H1 (cell line): ENCODE data around the gene SRRM3. TPM values are rescaled to one million over a fixed set of nuclear protein-coding genes. Genes with fewer than 3 reads are reported as not detected.

Experiments
- ATF2 ChIP-seq: IDR thresholded peaks from 2 replicates; pipeline ENCODE4 v1.6.1; 2012; ENCODE audit warnings: low read length, inconsistent platforms
- CHD7 ChIP-seq: fragments of 300-600 bp; sonication (generic); IDR thresholded peaks from 2 replicates; pipeline ENCODE4 v1.7.1; 2012; ENCODE audit warnings: low read length, moderate library complexity, mild to moderate bottlenecking, inconsistent platforms; ENCODE audit not compliant: insufficient replicate concordance
- CTBP2 ChIP-seq: IDR thresholded peaks from 2 replicates; pipeline ENCODE4 v1.7.0; 2011; ENCODE audit warnings: borderline replicate concordance, mild to moderate bottlenecking, moderate library complexity, mixed read lengths, low read length; ENCODE audit not compliant: insufficient read depth, insufficient read length
- KDM4A ChIP-seq: IDR thresholded peaks from one replicate; pipeline ENCODE4 v1.7.1; 2012; ENCODE audit warnings: low read depth, mild to moderate bottlenecking, moderate library complexity, low read length, inconsistent platforms; ENCODE audit not compliant: severe bottlenecking
- NRF1 ChIP-seq: IDR thresholded peaks from 2 replicates; pipeline ENCODE4 v1.6.1; 2011; ENCODE audit warnings: mild to moderate bottlenecking, low read depth, low read length, improper control_type of control experiment
- POU5F1 ChIP-seq: IDR thresholded peaks from 2 replicates; pipeline ENCODE4 v1.6.1; 2011; ENCODE audit warnings: low read depth, mild to moderate bottlenecking, low read length, moderate library complexity
- TAF1 ChIP-seq: IDR thresholded peaks from 2 replicates; pipeline ENCODE4 v1.6.1; 2011; ENCODE audit warnings: mild to moderate bottlenecking, low read depth, low read length
- TBP ChIP-seq: IDR thresholded peaks from 2 replicates; pipeline ENCODE4 v1.6.1; 2011; ENCODE audit warnings: low read depth, low read length, improper control_type of control experiment
- TEAD4 ChIP-seq: IDR thresholded peaks from 2 replicates; pipeline ENCODE4 v1.6.1; 2012; ENCODE audit warnings: low read depth, low read length, inconsistent platforms, mixed read lengths
- ZNF274 ChIP-seq: IDR thresholded peaks from 2 replicates; pipeline ENCODE4 v1.7.0; 2012; ENCODE audit warnings: low read length, borderline replicate concordance; ENCODE audit errors: extremely low read depth
- polyA plus RNA-seq, 7 experiments: library from polyadenylated mRNA; depleted of rRNA in 3 of 7; stranded (reverse) in 5 of 7; unstranded in 2 of 7; fragments of >200 nt in 5 of 7; fragments of 200-250 nt in 2 of 7; gene quantifications; 1 replicate in 5 of 7; 2 replicates in 1 of 7; 4 replicates in 1 of 7; pipeline versions ENCODE4 v1.2.1 to v1.2.3, GENCODE V29; 2011 to 2013; ENCODE audit warnings: missing spikeins in 2 of 7, mixed read lengths in 2 of 7
- total RNA-seq: library from RNA; stranded (reverse); fragmentation: NEBNext Ultra II Directional; extraction: Animal tissue kit (Norgen Biotek cat#: 25700); gene quantifications from 2 replicates; pipeline ENCODE4 v1.2.1, GENCODE V29; 2021

The SRRM3 gene
- total and polyA plus RNA-seq, 2 of the 8 experiments (the other 6 are each of a cell fraction or from before 2014, with no cell fraction given), result 10.4 to 17.4 TPM

GRCh38 chr7:76231071-76231470 lies 29.4 kb downstream of the SRRM3 start (continued):
- TF ChIP-seq ATF2 (no peak), POU5F1 (no peak), CHD7 (no peak), NRF1 (no peak), TAF1 (no peak), TEAD4 (no peak), TBP (no peak), ZNF274 (no peak), CTBP2 (no peak), KDM4A (no peak)
- TF ChIP-seq, all 59 proteins: peak for 0
